ENCODE data around the gene NPB. TPM values are rescaled to one million over a fixed set of nuclear protein-coding genes. Genes with fewer than 3 reads are reported as not detected.

Gene NPB
- total RNA-seq, 2 donors from 2014 or later: 0.19 TPM; not detected in 1

- Mint-ChIP-seq H3K27me3 (ENCODE audit: low read depth) (no peaks in the 10 kb centered on the region), H3K36me3 (ENCODE audit: insufficient read depth in 2 of 2) (peaks cover 5 to 28% of the 10 kb centered on the region in 2 donors)
- ATAC-seq (replicated peaks in 1 of 2): no peak
Observed at GRCh38 chr17:81878294-81878693, 23.7 kb upstream of the NPB start.

GRCh38 chr17:81879121-81879520 lies 22.9 kb upstream of the NPB start:
- Mint-ChIP-seq H3K27me3 (ENCODE audit: low read depth) (no peaks in the 10 kb centered on the region), H3K4me1 (ENCODE audit: low read depth) (peaks cover 8% of the 10 kb centered on the region), H3K36me3 (ENCODE audit: insufficient read depth in 2 of 2) (peaks cover 5 to 32% of the 10 kb centered on the region in 2 donors), H3K4me3 (no peak overlapping the region), H3K9me3 (no peaks in the 10 kb centered on the region), H3K27ac (no peak overlapping the region)
- DNase-seq (no peak), ATAC-seq (replicated peaks in 1 of 2) (no peak)

More at GRCh38 chr17:81878294-81878693, 23.7 kb upstream of the NPB start:
- no peak overlapping the region for H3K4me3 Mint-ChIP-seq
- H3K4me1 Mint-ChIP-seq (ENCODE audit: low read depth): peaks cover 17% of the 10 kb centered on the region
- no peak for DNase-seq
- no peaks in the 10 kb centered on the region for H3K9me3 Mint-ChIP-seq
- no peak overlapping the region for H3K27ac Mint-ChIP-seq

- Mint-ChIP-seq H3K4me1 (ENCODE audit: low read depth) (peaks cover 31% of the 10 kb centered on the region), H3K27me3 (ENCODE audit: low read depth) (no peaks in the 10 kb centered on the region), H3K27ac (no peak overlapping the region), H3K36me3 (ENCODE audit: insufficient read depth in 2 of 2) (peaks cover 15 to 53% of the 10 kb centered on the region in 2 donors), H3K9me3 (no peaks in the 10 kb centered on the region), H3K4me3 (no peak overlapping the region)
- DNase-seq (no peak), ATAC-seq (replicated peaks in 1 of 2) (peak in 1 of 2 donors; percentile 16)
Observed at GRCh38 chr17:81884520-81884919, 17.5 kb upstream of the NPB start.

- Mint-ChIP-seq H3K4me1 (ENCODE audit: low read depth) (peaks cover 31% of the 10 kb centered on the region), H3K27ac (no peak overlapping the region), H3K4me3 (no peak overlapping the region), H3K27me3 (ENCODE audit: low read depth) (no peaks in the 10 kb centered on the region), H3K9me3 (no peaks in the 10 kb centered on the region), H3K36me3 (ENCODE audit: insufficient read depth in 2 of 2) (peaks cover 15 to 49% of the 10 kb centered on the region in 2 donors)
- DNase-seq (no peak), ATAC-seq (replicated peaks in 1 of 2) (peak; percentile 14 to 27)
Observed at GRCh38 chr17:81884968-81885367, 17.1 kb upstream of the NPB start.

GRCh38 chr17:81885454-81885853 lies 16.6 kb upstream of the NPB start:
- peaks cover 31% of the 10 kb centered on the region for H3K4me1 Mint-ChIP-seq (ENCODE audit: low read depth)
- H3K4me3 Mint-ChIP-seq: no peak overlapping the region
- DNase-seq (no peak), ATAC-seq (replicated peaks in 1 of 2) (no peak)
- H3K27ac Mint-ChIP-seq: no peak overlapping the region
- H3K9me3 Mint-ChIP-seq: no peaks in the 10 kb centered on the region
- no peaks in the 10 kb centered on the region for H3K27me3 Mint-ChIP-seq (ENCODE audit: low read depth)
- H3K36me3 Mint-ChIP-seq (ENCODE audit: insufficient read depth in 2 of 2): peaks cover 15 to 52% of the 10 kb centered on the region in 2 donors

GRCh38 chr17:81885869-81886548 lies 16.0 kb upstream of the NPB start:
- DNase-seq: no peak
- no peaks in the 10 kb centered on the region for H3K27me3 Mint-ChIP-seq (ENCODE audit: low read depth)
- H3K36me3 Mint-ChIP-seq (ENCODE audit: insufficient read depth in 2 of 2): peaks cover 15 to 48% of the 10 kb centered on the region in 2 donors
- H3K9me3 Mint-ChIP-seq: no peaks in the 10 kb centered on the region
- ATAC-seq (replicated peaks in 1 of 2): peak in 1 of 2 donors; percentile 12
- H3K4me1 Mint-ChIP-seq (ENCODE audit: low read depth): peaks cover 31% of the 10 kb centered on the region
- H3K4me3 Mint-ChIP-seq: no peak overlapping the region
- no peak overlapping the region for H3K27ac Mint-ChIP-seq

- Mint-ChIP-seq H3K27me3 (ENCODE audit: low read depth) (no peaks in the 10 kb centered on the region), H3K4me3 (peak overlapping the region; percentile 64 to 86), H3K9me3 (no peaks in the 10 kb centered on the region), H3K36me3 (ENCODE audit: insufficient read depth in 2 of 2) (peaks cover 16 to 40% of the 10 kb centered on the region in 2 donors), H3K27ac (peak overlapping the region; percentile 63), H3K4me1 (ENCODE audit: low read depth) (peaks cover 31% of the 10 kb centered on the region)
- DNase-seq: no peak
- no peak for ATAC-seq (replicated peaks in 1 of 2)
Observed at GRCh38 chr17:81888105-81888987, 13.7 kb upstream of the NPB start.

GRCh38 chr17:81888988-81889595 lies 12.9 kb upstream of the NPB start:
- H3K4me1 Mint-ChIP-seq (ENCODE audit: low read depth): peaks cover 31% of the 10 kb centered on the region
- DNase-seq: no peak
- H3K27ac Mint-ChIP-seq: peak overlapping the region; percentile 7
- H3K36me3 Mint-ChIP-seq (ENCODE audit: insufficient read depth in 2 of 2): peaks cover 16 to 37% of the 10 kb centered on the region in 2 donors
- no peaks in the 10 kb centered on the region for H3K9me3 Mint-ChIP-seq
- no peak for ATAC-seq (replicated peaks in 1 of 2)
- H3K4me3 Mint-ChIP-seq: peak overlapping the region; percentile 64 to 86
- no peaks in the 10 kb centered on the region for H3K27me3 Mint-ChIP-seq (ENCODE audit: low read depth)

GRCh38 chr17:81889602-81890001 lies 12.4 kb upstream of the NPB start:
- Mint-ChIP-seq H3K27me3 (ENCODE audit: low read depth) (no peaks in the 10 kb centered on the region), H3K4me1 (ENCODE audit: low read depth) (peaks cover 31% of the 10 kb centered on the region), H3K27ac (peak overlapping the region; percentile 85), H3K9me3 (no peaks in the 10 kb centered on the region), H3K4me3 (peak overlapping the region; percentile 82 to 86), H3K36me3 (ENCODE audit: insufficient read depth in 2 of 2) (peaks cover 16 to 34% of the 10 kb centered on the region in 2 donors)
- DNase-seq (no peak), ATAC-seq (replicated peaks in 1 of 2) (no peak)

GRCh38 chr17:81890447-81891302 lies 11.4 kb upstream of the NPB start:
- Mint-ChIP-seq H3K9me3 (no peaks in the 10 kb centered on the region), H3K4me3 (peak overlapping the region; percentile 82 to 86), H3K27ac (peak overlapping the region; percentile 85), H3K27me3 (ENCODE audit: low read depth) (no peaks in the 10 kb centered on the region), H3K36me3 (ENCODE audit: insufficient read depth in 2 of 2) (peaks cover 14 to 34% of the 10 kb centered on the region in 2 donors), H3K4me1 (ENCODE audit: low read depth) (peaks cover 28% of the 10 kb centered on the region)
- ATAC-seq (replicated peaks in 1 of 2) (no peak), DNase-seq (peak in 1 of 2 donors; percentile 31)

GRCh38 chr17:81891303-81891552 lies 10.8 kb upstream of the NPB start:
- Mint-ChIP-seq H3K36me3 (ENCODE audit: insufficient read depth in 2 of 2) (peaks cover 14 to 35% of the 10 kb centered on the region in 2 donors), H3K9me3 (no peaks in the 10 kb centered on the region), H3K27me3 (ENCODE audit: low read depth) (no peaks in the 10 kb centered on the region), H3K4me3 (peak overlapping the region; percentile 87 to 88), H3K27ac (peak overlapping the region; percentile 93), H3K4me1 (ENCODE audit: low read depth) (peaks cover 25% of the 10 kb centered on the region)
- DNase-seq (peak in 1 of 2 donors; percentile 23), ATAC-seq (replicated peaks in 1 of 2) (peak; percentile 18)

GRCh38 chr17:81895400-81895799 lies 6.6 kb upstream of the NPB start:
- Mint-ChIP-seq H3K9me3 (no peaks in the 10 kb centered on the region), H3K36me3 (ENCODE audit: insufficient read depth in 2 of 2) (peaks cover 1 to 18% of the 10 kb centered on the region in 2 donors)

More at GRCh38 chr17:81895400-81895799, 6.6 kb upstream of the NPB start:
- no peak overlapping the region for H3K4me3 Mint-ChIP-seq
- ATAC-seq (replicated peaks in 1 of 2) (no peak), DNase-seq (no peak)
- H3K27me3 Mint-ChIP-seq (ENCODE audit: low read depth): no peaks in the 10 kb centered on the region
- no peak overlapping the region for H3K27ac Mint-ChIP-seq
- no peaks in the 10 kb centered on the region for H3K4me1 Mint-ChIP-seq (ENCODE audit: low read depth)

Measured in activated T-cell treated with anti-CD3 and anti-CD28 coated beads, Interleukin-2, amount 50 U/mL, for 72 hours (primary cell).